ENCODE results near the gene FCGR3B. TPM values are rescaled to one million over a fixed set of nuclear protein-coding genes. Genes with fewer than 3 reads are reported as not detected.
"Not testable (repeated sequence)": the region's sequence is repeated elsewhere in the genome, so short reads cannot be mapped to it uniquely, and the experiment has no call there.

The FCGR3B gene
- total RNA-seq, 2 experiments from 2014 or later = not detected

GRCh38 chr1:161605024-161605423 lies 26.0 kb downstream of the FCGR3B start:
- peaks cover 28% of the 10 kb centered on the region for H3K27me3 Mint-ChIP-seq
- H3K4me1 Mint-ChIP-seq (ENCODE audit: low read depth); H3K36me3 Mint-ChIP-seq (ENCODE audit: low read depth); CTCF ChIA-PET; DNase-seq; H3K27ac Mint-ChIP-seq; POLR2A ChIA-PET; H3K9me3 Mint-ChIP-seq; ATAC-seq; intact Hi-C loops (cut with micrococcal nuclease); H3K4me3 Mint-ChIP-seq: not testable (repeated sequence)

- ATAC-seq; DNase-seq; intact Hi-C loops (cut with micrococcal nuclease); H3K4me1 Mint-ChIP-seq (ENCODE audit: low read depth); POLR2A ChIA-PET; H3K27me3 Mint-ChIP-seq; H3K36me3 Mint-ChIP-seq (ENCODE audit: low read depth); H3K9me3 Mint-ChIP-seq; CTCF ChIA-PET; H3K27ac Mint-ChIP-seq; H3K4me3 Mint-ChIP-seq: not testable (repeated sequence)
Observed at GRCh38 chr1:161597077-161597476, 33.9 kb downstream of the FCGR3B start.

GRCh38 chr1:161595583-161595982 lies 35.4 kb downstream of the FCGR3B start:
- H3K9me3 Mint-ChIP-seq; ATAC-seq; H3K27ac Mint-ChIP-seq; CTCF ChIA-PET; H3K4me3 Mint-ChIP-seq; intact Hi-C loops (cut with micrococcal nuclease); H3K27me3 Mint-ChIP-seq; POLR2A ChIA-PET; H3K4me1 Mint-ChIP-seq (ENCODE audit: low read depth); H3K36me3 Mint-ChIP-seq (ENCODE audit: low read depth); DNase-seq: not testable (repeated sequence)

GRCh38 chr1:161595173-161595572 lies 35.8 kb downstream of the FCGR3B start:
- intact Hi-C loops (cut with micrococcal nuclease); POLR2A ChIA-PET; H3K4me1 Mint-ChIP-seq (ENCODE audit: low read depth); H3K36me3 Mint-ChIP-seq (ENCODE audit: low read depth); H3K27me3 Mint-ChIP-seq; H3K4me3 Mint-ChIP-seq; DNase-seq; H3K27ac Mint-ChIP-seq; ATAC-seq; CTCF ChIA-PET; H3K9me3 Mint-ChIP-seq: not testable (repeated sequence)

- CTCF ChIA-PET; ATAC-seq; H3K27ac Mint-ChIP-seq; DNase-seq; H3K27me3 Mint-ChIP-seq; H3K4me3 Mint-ChIP-seq; H3K9me3 Mint-ChIP-seq; H3K36me3 Mint-ChIP-seq (ENCODE audit: low read depth); H3K4me1 Mint-ChIP-seq (ENCODE audit: low read depth); intact Hi-C loops (cut with micrococcal nuclease): not testable (repeated sequence)
- POLR2A ChIA-PET = interaction anchor here (0.6 kb wide), 1 partner anchor 121 kb away, joined by 3 read pairs; no protein-coding TSS in a partner anchor
Observed at GRCh38 chr1:161594269-161594984, 36.5 kb downstream of the FCGR3B start.

- DNase-seq; H3K27me3 Mint-ChIP-seq; H3K4me1 Mint-ChIP-seq (ENCODE audit: low read depth); H3K36me3 Mint-ChIP-seq (ENCODE audit: low read depth); CTCF ChIA-PET; H3K27ac Mint-ChIP-seq; H3K4me3 Mint-ChIP-seq; ATAC-seq; H3K9me3 Mint-ChIP-seq; intact Hi-C loops (cut with micrococcal nuclease): not testable (repeated sequence)
- POLR2A ChIA-PET = interaction anchor here (0.6 kb wide), 1 partner anchor 122 kb away, joined by 3 read pairs; no protein-coding TSS in a partner anchor
Observed at GRCh38 chr1:161593092-161593755, 37.8 kb downstream of the FCGR3B start.

- H3K27me3 Mint-ChIP-seq; intact Hi-C loops (cut with micrococcal nuclease); H3K9me3 Mint-ChIP-seq; CTCF ChIA-PET; H3K4me3 Mint-ChIP-seq; H3K27ac Mint-ChIP-seq; DNase-seq; H3K36me3 Mint-ChIP-seq (ENCODE audit: low read depth); POLR2A ChIA-PET; H3K4me1 Mint-ChIP-seq (ENCODE audit: low read depth): not testable (repeated sequence)
- ATAC-seq = peak; percentile 49
Observed at GRCh38 chr1:161592586-161592985, 38.4 kb downstream of the FCGR3B start.

GRCh38 chr1:161589920-161590319 lies 41.1 kb downstream of the FCGR3B start:
- H3K9me3 Mint-ChIP-seq; H3K36me3 Mint-ChIP-seq (ENCODE audit: low read depth); H3K27ac Mint-ChIP-seq; H3K4me1 Mint-ChIP-seq (ENCODE audit: low read depth); H3K27me3 Mint-ChIP-seq; DNase-seq; POLR2A ChIA-PET; CTCF ChIA-PET; H3K4me3 Mint-ChIP-seq; intact Hi-C loops (cut with micrococcal nuclease); ATAC-seq: not testable (repeated sequence)

- POLR2A ChIA-PET; H3K9me3 Mint-ChIP-seq; ATAC-seq; intact Hi-C loops (cut with micrococcal nuclease); CTCF ChIA-PET; H3K27me3 Mint-ChIP-seq; H3K4me1 Mint-ChIP-seq (ENCODE audit: low read depth); DNase-seq; H3K4me3 Mint-ChIP-seq; H3K36me3 Mint-ChIP-seq (ENCODE audit: low read depth); H3K27ac Mint-ChIP-seq: not testable (repeated sequence)
Observed at GRCh38 chr1:161589365-161589764, 41.6 kb downstream of the FCGR3B start.

GRCh38 chr1:161588596-161588995 lies 42.4 kb downstream of the FCGR3B start:
- intact Hi-C loops (cut with micrococcal nuclease); H3K27me3 Mint-ChIP-seq; H3K9me3 Mint-ChIP-seq; CTCF ChIA-PET; DNase-seq; H3K4me3 Mint-ChIP-seq; ATAC-seq; H3K36me3 Mint-ChIP-seq (ENCODE audit: low read depth); H3K27ac Mint-ChIP-seq; H3K4me1 Mint-ChIP-seq (ENCODE audit: low read depth); POLR2A ChIA-PET: not testable (repeated sequence)

GRCh38 chr1:161582882-161583281 lies 48.1 kb downstream of the FCGR3B start:
- H3K4me3 Mint-ChIP-seq; DNase-seq; H3K27ac Mint-ChIP-seq; ATAC-seq; H3K27me3 Mint-ChIP-seq; H3K4me1 Mint-ChIP-seq (ENCODE audit: low read depth); POLR2A ChIA-PET; CTCF ChIA-PET; intact Hi-C loops (cut with micrococcal nuclease); H3K36me3 Mint-ChIP-seq (ENCODE audit: low read depth); H3K9me3 Mint-ChIP-seq: not testable (repeated sequence)

GRCh38 chr1:161580879-161581537 lies 50.0 kb downstream of the FCGR3B start:
- H3K27me3 Mint-ChIP-seq; intact Hi-C loops (cut with micrococcal nuclease); H3K27ac Mint-ChIP-seq; H3K9me3 Mint-ChIP-seq; POLR2A ChIA-PET; DNase-seq; CTCF ChIA-PET; H3K4me3 Mint-ChIP-seq; ATAC-seq; H3K36me3 Mint-ChIP-seq (ENCODE audit: low read depth); H3K4me1 Mint-ChIP-seq (ENCODE audit: low read depth): not testable (repeated sequence)

Measured in activated CD8-positive, alpha-beta T cell treated with anti-CD3 and anti-CD28 coated beads for 36 hours (primary cell).